Heart right ventricle (tissue), 16 donors: Measurements from ENCODE around the gene DIAPH3. TPM values are rescaled to one million over a fixed set of nuclear protein-coding genes. Genes with fewer than 3 reads are reported as not detected.

ENCODE experiments used
- ATAC-seq, 8 donors: fragments of 200-7000 bp; cut with Tn5 transposase; one replicate each; pipeline ENCODE4 v1.9.1; 2020; ENCODE audit warnings: mild to moderate bottlenecking in 8 of 8, moderate library complexity in 8 of 8, moderate number of reproducible peaks in 1 of 8
- DNase-seq, 2 donors: peaks; one replicate each; pipeline ENCODE4 v3.0.0-alpha.2; 2020
- H3K27ac ChIP-seq, 10 donors: fragments of 200-600 bp; sonication (generic) in 2 of 10; one replicate each; pipeline versions ENCODE4 v1.5.0 to v1.8.0; 2020 to 2022; ENCODE audit warnings: mild to moderate bottlenecking in 3 of 10
- H3K27me3 ChIP-seq, 7 donors: fragments of 200-600 bp; one replicate each; pipeline ENCODE4 v1.8.0; 2021 to 2022; ENCODE audit warnings: mild to moderate bottlenecking in 2 of 7
- H3K36me3 ChIP-seq, 9 donors: fragments of 200-600 bp; sonication (generic) in 1 of 9; one replicate each; pipeline versions ENCODE4 v1.5.0 to v1.8.0; 2020 to 2022; ENCODE audit warnings: mild to moderate bottlenecking in 2 of 9
- H3K4me1 ChIP-seq, 9 donors: fragments of 200-600 bp; sonication (generic) in 1 of 9; one replicate each; pipeline versions ENCODE4 v1.5.0 to v1.8.0; 2020 to 2022; ENCODE audit warnings: mild to moderate bottlenecking in 4 of 9
- H3K4me3 ChIP-seq, 10 donors: fragments of 200-600 bp; sonication (generic) in 2 of 10; one replicate each; pipeline versions ENCODE4 v1.5.0 to v1.8.0; 2020 to 2022; ENCODE audit warnings: mild to moderate bottlenecking in 7 of 10, moderate library complexity in 2 of 10
- H3K9me3 ChIP-seq, 11 donors: fragments of 200-600 bp in 10 of 11; sonication (generic) in 2 of 11; one replicate each; pipeline versions ENCODE4 v1.5.0 to v1.8.0; 2013 to 2022; ENCODE audit warnings: mild to moderate bottlenecking in 2 of 11, control low read depth in 1 of 11, moderate library complexity in 1 of 11
- WGBS, 2 donors: extraction: QIAGEN DNeasy Blood & Tissue Kit; methylation state at CpG; one replicate each; pipeline ENCODE4 v1.1.7; 2013; ENCODE audit warnings: inconsistent platforms in 1 of 2; 5-methylcytosine and 5-hydroxymethylcytosine counted together
- intact Hi-C, 10 donors: fragments of 100-400 bp; cut with DNase I; formaldehyde crosslinking; loops; one replicate each; pipeline versions ENCODE4 v1.11.1 to v1.14.2; 2022
- polyA plus RNA-seq, 2 donors: library from polyadenylated mRNA; stranded (reverse); fragments of 200-250 nt; gene quantifications; one replicate each; pipeline ENCODE4 v1.2.3, GENCODE V29; 2013
- total RNA-seq, 10 donors: library from RNA; stranded (reverse); fragmentation: NEBNext Ultra II Directional in 3 of 10; extraction: Animal tissue kit (Norgen Biotek cat#: 25700) in 3 of 10; gene quantifications; one replicate each; pipeline versions ENCODE4 v1.2.1 to v1.2.4, GENCODE V29; 2021 to 2023
- TF ChIP-seq, protein P1 (sequence below), 9 donors: fragments of 200-600 bp; sonication (generic) in 2 of 9; IDR thresholded peaks; one replicate each; pipeline versions ENCODE4 v1.5.0 to v1.8.0; 2021 to 2022; ENCODE audit warnings: antibody characterized with exemption in 9 of 9, mild to moderate bottlenecking in 5 of 9, moderate library complexity in 1 of 9
- donor health status: Arrhythmogenic right ventricular cardiomyopathy.
- donor health status: ischemic (EF 13 %, LVEDD 7.1; RV severe dilation, severe dysfunction).
- donor health status: healthy with polysubstance abuse.
- donor health status: DM: no; HTN: yes; CAD: no.
- donor health status: DM: no; HTN: no; CAD: no.
- donor health status: ischemic (EF 25% LVEDD 6.9; RV normal size, moderate dysfunction).
- donor health status: ischemic (EF 25% LVEDD 5.7; RV mildly dilated, moderate dysfunction).
- donor health status: healthy.
- donor health status: DM: yes; HTN: yes; CAD: no.
- donor health status: Ischemic cardiomyopathy.
- donor health status: ischemic (EF 35%, LVEDD 5.7; RV mildly dilated, moderate dysfunction).
- donor health status: nonischemic (EF 11% LVEDD 7.7; RV severe dilation, severe dysfunction).
- donor health status: DM: yes; HTN: yes; CAD: no.
- donor health status: PGD.
- donor health status: ischemic (EF 29% LVEDD 5.4; RV normal size, mild dysfunction).
- donor health status: nonischemic (EF 23%, LVEDD 6.1; RV moderate dilation, normal function).

DIAPH3 gene
- total and polyA plus RNA-seq, 12 donors, result 0.04 to 2.2 (median 0.19) TPM

DNA sequence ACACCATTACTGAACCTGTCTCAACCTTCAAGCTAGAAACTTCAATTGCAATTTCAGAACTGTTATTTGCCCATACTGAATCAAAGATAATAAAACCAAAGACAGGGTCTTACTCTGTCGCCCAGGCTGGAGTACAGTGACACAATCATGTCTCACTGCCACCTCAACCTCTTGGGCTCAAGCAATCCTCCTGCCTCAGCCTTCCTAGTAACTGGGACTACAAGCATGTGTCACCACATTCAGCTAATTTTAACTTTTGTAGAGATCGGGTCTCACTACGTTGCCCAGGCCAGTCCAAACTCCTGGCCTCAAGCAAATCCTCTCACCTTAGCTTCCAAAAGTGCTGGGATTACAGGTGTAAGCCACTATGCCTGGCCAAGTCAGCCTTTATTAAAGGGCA, 143.4 kb downstream of the DIAPH3 start:
- H3K27ac ChIP-seq, result no peak overlapping the region
- no peak for DNase-seq
- TF ChIP-seq, protein P1, sequence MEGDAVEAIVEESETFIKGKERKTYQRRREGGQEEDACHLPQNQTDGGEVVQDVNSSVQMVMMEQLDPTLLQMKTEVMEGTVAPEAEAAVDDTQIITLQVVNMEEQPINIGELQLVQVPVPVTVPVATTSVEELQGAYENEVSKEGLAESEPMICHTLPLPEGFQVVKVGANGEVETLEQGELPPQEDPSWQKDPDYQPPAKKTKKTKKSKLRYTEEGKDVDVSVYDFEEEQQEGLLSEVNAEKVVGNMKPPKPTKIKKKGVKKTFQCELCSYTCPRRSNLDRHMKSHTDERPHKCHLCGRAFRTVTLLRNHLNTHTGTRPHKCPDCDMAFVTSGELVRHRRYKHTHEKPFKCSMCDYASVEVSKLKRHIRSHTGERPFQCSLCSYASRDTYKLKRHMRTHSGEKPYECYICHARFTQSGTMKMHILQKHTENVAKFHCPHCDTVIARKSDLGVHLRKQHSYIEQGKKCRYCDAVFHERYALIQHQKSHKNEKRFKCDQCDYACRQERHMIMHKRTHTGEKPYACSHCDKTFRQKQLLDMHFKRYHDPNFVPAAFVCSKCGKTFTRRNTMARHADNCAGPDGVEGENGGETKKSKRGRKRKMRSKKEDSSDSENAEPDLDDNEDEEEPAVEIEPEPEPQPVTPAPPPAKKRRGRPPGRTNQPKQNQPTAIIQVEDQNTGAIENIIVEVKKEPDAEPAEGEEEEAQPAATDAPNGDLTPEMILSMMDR (IDR thresholded peaks at IDR 0.05), result no peak
- H3K27me3 ChIP-seq, result no peaks in the 10 kb centered on the region
- no peak overlapping the region for H3K4me3 ChIP-seq
- no peak for ATAC-seq
- H3K36me3 ChIP-seq, result no peaks in the 10 kb centered on the region
- peaks cover 0 to 29% (median 0%) of the 10 kb centered on the region in 11 donors for H3K9me3 ChIP-seq
- intact Hi-C loops, result no loop called here
- 81 to 88% methylated on average over 3 of the region's 3 CpGs for WGBS, 2 donors
- peaks cover 0 to 16% (median 0%) of the 10 kb centered on the region in 9 donors for H3K4me1 ChIP-seq

DNA sequence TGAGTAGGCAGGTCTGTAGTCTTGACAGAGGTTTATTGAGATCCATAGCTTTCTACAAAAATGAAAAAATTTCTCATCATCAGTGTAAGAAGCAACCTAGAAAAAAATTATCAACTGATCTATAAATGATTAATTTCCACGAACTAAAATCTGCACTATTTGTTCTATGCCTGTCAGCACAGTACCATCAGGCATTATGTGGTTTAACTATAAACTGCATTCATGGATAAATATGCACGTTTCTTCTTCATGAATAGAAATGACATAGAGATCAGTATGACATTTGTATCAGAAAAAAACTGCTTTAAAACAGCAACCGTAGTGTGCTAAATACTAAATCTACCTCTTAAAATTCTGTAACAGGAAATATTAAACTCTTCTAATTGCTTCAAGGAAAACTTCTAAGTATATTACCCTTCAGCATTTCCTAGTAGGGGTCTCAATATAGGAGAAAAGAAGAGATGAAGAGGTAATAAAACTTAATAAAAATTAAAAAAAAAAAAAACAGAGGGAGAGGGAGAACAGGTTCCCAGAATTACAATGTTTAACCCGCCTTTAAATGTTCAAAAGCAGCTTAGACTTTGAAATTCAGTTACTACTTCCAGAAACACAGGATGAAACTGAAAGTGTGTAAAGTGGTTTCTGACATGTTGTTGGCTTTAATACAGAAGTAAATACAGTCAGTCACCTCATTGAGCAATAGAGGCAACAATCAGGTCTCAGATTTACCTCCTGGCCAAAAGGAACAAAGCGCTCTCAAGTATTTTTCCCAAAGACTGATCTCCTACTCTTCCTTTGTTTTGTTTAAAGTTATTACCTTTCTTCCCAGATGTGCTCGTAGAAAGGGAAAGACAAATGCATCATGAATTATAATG, 144.4 kb downstream of the DIAPH3 start:
- Histone ChIP-seq H3K36me3 (no peaks in the 10 kb centered on the region), H3K9me3 (peaks cover 0 to 22% (median 0%) of the 10 kb centered on the region in 11 donors), H3K27me3 (no peaks in the 10 kb centered on the region), H3K4me3 (no peak overlapping the region), H3K27ac (peak overlapping the region in 1 of 10 donors; percentile 18), H3K4me1 (peaks cover 0 to 16% (median 0%) of the 10 kb centered on the region in 9 donors)
- ATAC-seq, result no peak
- intact Hi-C loops, result no loop called here
- 67 to 70% methylated on average over 6 of the region's 6 CpGs for WGBS, 2 donors
- no peak for DNase-seq
- TF ChIP-seq, protein P1 (IDR thresholded peaks at IDR 0.05), result no peak

DNA sequence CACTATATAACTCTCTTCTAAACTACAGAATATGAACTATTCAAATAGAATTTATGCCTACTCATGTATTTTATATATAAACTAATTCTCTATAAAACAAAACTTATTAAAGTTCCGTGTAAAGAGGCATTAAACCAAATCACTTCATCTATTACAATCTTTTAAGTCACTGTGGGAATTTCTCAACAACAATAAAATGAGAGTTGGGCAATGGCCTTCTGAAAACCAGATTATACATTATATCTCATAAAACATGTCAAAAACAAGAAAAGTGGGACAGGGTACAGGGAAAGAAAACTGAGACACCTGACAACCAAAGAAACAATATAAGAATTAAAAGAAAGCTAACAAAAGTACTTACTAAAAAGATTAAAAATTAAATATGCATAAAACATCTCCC, 145.2 kb downstream of the DIAPH3 start:
- TF ChIP-seq, protein P1 (IDR thresholded peaks at IDR 0.05), result no peak
- Histone ChIP-seq H3K4me3 (no peak overlapping the region), H3K9me3 (peaks cover 0 to 13% (median 0%) of the 10 kb centered on the region in 11 donors), H3K36me3 (no peaks in the 10 kb centered on the region), H3K27me3 (no peaks in the 10 kb centered on the region), H3K4me1 (peaks cover 0 to 16% (median 0%) of the 10 kb centered on the region in 9 donors), H3K27ac (no peak overlapping the region)
- ATAC-seq (no peak), DNase-seq (no peak)
- WGBS, 2 donors, result 96% methylated on average over 1 of the region's 1 CpG
- intact Hi-C loops, result no loop called here

DNA sequence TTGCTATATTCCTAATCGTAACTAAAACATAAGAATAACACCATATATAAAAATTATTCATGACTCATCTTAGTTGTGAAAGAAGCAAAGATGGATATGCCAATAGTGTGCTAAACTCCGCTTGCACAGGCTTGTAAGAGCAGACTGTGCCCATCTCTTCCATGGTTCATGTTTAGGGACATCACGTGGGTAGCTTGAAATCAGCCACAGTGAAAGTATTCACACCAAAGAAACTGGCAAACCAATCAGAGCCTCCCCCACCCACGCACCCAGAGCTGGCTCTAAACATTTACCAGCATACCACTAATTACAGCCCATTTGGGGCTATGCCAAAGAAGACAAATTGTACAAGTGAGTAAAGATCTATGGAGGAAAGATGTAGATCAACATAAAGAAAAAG, 147.5 kb downstream of the DIAPH3 start:
- Histone ChIP-seq H3K27me3 (no peaks in the 10 kb centered on the region), H3K4me1 (peaks cover 0 to 16% (median 0%) of the 10 kb centered on the region in 9 donors), H3K27ac (no peak overlapping the region), H3K9me3 (peaks cover 0 to 5% (median 0%) of the 10 kb centered on the region in 11 donors), H3K36me3 (no peaks in the 10 kb centered on the region), H3K4me3 (no peak overlapping the region)
- TF ChIP-seq, protein P1 (IDR thresholded peaks at IDR 0.05), result no peak
- intact Hi-C loops, result no loop called here
- DNase-seq, result no peak
- 96 to 98% methylated on average over 4 of the region's 4 CpGs for whole genome bisulfite sequencing, 2 donors
- no peak for ATAC-seq
